ENCODE measurements around the gene CSAG1.
"Not testable (repeated sequence)": the region's sequence is repeated elsewhere in the genome, so short reads cannot be mapped to it uniquely, and the experiment has no call there.

Gene CSAG1

DNA sequence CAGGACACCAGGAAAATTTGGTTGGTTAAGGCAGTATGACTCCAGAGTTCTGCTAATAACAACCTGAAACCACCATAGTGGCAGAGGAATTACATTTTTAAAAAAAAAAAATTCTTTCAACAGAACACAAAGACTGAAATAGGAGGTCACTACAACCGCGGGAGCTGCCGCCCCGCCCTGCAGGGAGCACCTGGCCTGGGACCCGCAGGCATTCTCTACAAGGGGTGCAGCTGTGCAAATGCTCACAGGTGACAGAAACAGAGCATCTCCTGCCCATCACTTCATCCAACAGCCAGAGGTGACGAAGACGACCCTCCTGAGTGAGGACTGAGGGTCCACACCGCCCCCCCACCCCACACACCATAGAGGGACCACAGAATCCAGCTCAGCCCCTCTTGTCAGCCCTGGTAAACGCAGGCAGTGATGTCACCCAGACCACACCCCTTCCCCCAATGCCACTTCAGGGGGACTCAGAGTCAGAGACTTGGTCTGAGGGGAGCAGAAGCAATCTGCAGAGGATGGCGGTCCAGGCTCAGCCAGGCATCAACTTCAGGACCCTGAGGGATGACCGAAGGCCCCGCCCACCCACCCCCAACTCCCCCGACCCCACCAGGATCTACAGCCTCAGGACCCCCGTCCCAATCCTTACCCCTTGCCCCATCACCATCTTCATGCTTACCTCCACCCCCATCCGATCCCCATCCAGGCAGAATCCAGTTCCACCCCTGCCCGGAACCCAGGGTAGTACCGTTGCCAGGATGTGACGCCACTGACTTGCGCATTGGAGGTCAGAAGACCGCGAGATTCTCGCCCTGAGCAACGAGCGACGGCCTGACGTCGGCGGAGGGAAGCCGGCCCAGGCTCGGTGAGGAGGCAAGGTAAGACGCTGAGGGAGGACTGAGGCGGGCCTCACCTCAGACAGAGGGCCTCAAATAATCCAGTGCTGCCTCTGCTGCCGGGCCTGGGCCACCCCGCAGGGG lies 35.3 kb downstream of the CSAG1 start, which contains the start of gene MAGEA3:
MAGEA3 (plus strand) TSS at position 843 of the 980 bp plus-strand sequence. CDS start 2,039 bp downstream, outside the sequence.
- not testable (repeated sequence) for DNase-seq

- not testable (repeated sequence) for DNase-seq
Observed at GRCh38 chrX:152681012-152681411, 52.5 kb downstream of the CSAG1 start.
